Activated CD4-positive, alpha-beta T cell treated with anti-CD3 and anti-CD28 coated beads, Interleukin-2, amount 50 U/mL, for 1 hour (primary cell): ENCODE results near the gene EML3.
"Not testable (repeated sequence)": the region's sequence is repeated elsewhere in the genome, so short reads cannot be mapped to it uniquely, and the experiment has no call there.

Source experiments
- DNase-seq: peaks from one replicate; pipeline ENCODE4 v3.0.0-alpha.2; 2020

The EML3 gene

DNA sequence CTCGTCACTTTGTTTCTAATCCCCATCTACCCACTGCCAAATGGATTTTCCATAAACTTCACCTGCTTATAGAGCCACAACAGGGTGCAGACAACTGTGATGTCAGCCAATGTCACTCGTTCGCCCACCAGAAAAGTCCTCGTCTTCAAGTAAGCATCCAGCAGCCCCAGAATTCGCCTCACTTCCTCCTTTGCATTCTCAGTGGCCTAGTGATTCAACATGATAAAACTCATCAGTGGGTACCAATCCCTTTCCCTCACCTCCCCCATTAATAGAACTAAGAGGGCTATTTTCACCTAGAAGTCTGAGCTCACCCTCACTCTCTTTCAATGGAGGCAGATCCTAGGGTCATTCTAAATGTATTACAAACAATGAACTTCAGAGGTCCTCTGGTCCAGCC, 41.7 kb downstream of the EML3 start:
- DNase-seq = not testable (repeated sequence)

DNA sequence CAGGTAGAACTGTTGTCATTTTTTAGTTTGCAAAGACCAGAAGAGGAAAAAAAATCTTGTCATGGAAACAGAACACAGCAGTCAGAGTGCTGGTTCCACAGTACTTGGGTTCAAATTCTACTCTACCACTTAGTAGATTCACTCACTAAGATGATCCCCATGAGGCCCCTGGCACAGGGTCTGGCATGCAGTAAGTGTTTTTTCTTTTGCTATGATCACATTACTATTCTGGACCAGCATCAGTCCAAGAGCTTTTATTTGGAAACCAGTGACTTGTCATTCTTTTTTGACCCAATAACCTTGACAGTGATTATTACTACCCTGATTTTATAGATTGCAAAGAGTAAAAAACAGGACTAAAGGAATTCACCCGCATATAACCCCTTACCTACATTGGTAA, 43.0 kb downstream of the EML3 start:
- no peak for DNase-seq

DNA sequence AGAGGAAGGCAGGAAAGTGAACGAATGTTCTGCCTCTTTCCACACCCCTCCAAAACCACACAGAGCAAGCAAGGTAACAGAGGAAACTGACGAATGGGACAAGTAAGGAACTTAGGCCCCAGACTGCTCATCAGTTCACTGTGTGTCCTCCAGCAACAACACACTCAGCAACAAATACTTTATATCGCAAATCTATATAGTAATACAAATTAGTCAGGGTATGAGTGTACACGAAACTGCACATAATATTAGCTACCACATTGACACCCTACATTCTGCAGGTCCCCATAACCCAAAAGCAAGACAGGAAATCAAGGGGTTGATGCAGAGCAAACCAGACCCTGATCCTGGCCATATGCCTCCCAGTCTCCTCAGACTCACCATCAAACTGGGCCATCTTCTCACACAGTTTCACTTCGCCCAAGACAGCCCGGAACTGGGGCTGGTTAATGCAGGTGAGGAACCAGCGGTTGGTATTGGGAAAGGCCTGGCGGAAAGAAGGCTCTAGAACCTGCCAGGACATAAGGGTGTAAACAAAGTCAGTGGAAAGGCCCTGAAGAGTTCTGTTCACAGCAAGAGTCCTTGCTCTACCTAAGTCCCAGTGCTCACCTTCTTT, 45.4 kb downstream of the EML3 start:
- DNase-seq = no peak

DNA sequence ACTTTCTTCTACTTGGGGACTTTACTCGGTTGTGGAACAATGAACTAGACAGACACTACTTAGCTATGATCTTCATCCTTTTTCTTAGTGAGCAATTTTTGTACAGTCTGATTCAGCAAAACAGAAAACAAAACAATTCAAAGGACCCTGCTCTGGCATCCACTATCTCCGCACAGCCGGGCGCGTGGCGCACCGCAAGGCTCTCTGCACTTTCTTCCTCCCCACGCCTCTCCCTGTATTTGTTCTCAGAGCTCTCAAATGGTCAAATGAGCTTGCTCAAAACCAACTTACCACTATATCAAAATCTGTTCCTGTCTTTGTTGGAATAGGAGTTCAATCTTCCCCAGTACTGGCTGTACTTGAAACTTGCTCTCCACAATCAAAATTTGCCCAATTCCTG, 46.3 kb downstream of the EML3 start:
- no peak for DNase-seq

DNA sequence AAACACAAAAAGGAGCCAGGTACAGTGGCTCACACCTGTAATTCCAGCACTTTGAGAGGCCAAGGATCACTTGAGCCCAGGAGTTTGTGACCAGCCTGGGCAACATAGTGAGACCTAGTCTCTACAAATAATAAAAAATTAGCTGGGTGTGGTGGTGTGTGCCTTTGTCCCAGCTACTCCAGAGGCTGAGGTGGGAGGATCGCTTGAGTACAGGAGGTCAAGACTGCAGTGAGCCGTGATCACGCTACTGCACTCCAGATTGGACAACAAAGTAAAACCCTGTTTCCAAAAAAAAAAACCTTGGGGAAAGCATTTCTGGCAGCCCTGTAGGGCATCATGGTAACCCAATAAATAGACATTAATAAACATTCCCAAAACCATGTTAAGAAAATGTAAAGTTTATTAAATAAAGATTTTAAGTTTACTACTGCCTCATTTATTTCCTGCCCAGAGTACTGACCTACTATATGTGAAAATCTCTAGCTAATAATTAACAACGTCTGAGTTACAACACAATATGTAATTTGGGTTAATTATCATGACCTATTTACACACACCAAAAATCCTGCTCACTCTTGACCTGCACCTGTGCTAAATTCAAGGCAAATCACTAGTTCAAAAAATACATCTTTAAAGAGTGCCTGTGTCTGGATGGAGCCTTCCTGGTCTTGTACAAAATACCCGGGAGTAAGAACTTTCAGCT, 47.3 kb downstream of the EML3 start:
- DNase-seq = no peak

DNA sequence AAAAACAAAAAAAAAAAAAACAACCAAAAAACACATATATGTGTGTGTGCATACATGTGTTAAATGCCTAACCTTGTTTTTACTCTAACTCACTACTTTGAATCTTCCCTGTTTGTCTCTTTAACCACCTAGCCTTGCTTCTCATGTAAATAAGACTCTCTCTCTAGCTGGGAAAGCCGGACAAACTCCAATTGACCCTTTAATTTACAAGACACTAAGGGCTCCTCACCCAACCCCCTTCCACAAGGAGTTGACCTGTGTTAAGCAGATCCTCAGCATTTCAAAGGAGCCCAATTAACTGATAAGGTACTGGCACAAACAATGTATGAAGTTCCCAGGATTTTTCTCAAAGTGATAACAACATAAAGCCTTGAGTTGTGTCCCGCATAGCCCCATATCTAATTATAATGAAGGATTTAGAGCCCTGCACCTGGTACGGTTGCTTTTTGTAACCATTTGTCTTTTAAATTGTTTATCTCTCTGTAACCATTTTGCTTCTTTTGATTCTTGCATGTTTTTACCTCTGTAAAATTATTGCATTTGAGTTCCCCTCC, 50.8 kb downstream of the EML3 start:
- DNase-seq = not testable (repeated sequence)

DNA sequence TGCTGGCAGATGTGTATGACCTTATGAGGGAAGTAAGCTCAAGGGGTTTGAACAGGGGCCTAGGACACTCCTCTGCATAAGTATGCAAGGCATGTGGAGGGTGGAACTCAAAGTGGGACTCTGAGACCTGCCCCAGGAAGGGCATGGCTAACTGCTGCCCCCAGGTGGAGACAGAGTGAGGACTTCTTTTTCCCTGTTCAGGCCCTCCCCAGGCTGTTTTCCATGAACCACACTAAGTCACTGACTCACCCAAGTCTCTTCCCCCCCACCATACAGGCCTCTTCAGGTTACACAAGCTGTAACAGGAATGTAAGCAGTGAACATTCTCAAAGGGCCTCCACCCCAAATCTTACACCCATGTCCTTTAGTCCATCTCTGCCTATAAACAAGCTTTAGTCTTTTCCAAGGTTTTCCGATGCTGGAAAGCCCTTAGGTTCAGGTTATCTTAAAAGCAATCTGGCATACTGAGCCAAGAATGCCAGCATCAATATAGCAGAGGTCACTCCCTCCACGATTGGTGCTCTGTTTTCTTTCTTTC, 51.9 kb downstream of the EML3 start:
- peak; percentile 87 for DNase-seq

DNA sequence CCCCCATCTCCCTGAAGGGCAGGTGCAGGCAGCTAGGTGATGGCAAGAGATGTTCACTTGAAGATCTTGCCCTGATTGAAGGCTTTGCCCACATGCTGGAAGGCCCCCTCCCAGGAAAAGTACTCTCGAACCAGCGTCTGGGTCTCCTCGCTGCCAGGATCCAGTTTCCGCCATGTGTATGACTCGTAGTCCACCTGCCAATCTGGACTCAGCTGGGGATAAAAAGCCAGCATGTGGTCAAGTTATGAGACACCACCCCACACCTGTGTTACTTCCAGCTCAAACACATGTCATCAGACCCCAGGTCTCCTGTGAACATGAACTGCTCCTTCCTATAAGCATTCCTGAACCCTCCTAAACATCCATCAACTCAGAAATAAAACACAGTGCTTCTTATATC, 52.9 kb downstream of the EML3 start:
- DNase-seq = not testable (repeated sequence)

DNA sequence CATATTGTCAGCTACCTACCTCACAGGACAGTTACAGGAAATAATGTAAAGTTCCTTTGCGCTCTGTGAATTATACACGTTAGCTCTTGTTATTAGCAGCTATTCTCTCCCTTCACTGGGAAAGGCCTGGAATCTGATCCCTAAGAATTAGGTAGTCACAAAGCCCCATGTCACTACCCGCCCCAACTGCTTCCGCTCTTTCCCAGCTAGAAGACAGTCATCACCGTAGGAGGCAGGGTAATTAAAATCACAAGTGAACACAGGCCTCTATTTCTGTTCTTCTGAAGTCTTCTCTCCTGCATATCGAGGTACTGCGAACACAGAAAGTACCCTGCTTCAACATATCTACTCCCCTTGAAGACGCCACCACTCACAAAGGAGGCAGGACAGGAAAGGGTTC, 53.4 kb downstream of the EML3 start:
- DNase-seq = no peak

DNA sequence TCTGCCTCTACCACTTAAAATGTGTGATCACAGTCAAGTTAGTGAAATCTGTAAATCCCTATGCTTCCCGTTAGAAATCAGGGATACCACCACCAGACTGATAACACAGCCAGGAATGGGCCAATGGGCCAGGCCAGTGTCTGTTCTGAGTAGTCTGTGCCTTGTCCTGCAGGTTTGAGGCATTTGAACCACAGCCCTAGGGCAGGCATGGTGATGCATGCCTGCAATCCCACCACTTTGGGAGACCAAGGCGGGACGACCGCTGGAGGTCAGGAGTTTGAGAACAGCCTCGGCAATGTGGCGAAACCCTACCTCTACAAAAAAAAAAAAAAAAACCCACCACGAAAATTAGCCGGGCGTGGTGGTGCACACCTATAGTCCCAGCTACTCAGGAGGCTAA, 53.9 kb downstream of the EML3 start:
- no peak for DNase-seq

DNA sequence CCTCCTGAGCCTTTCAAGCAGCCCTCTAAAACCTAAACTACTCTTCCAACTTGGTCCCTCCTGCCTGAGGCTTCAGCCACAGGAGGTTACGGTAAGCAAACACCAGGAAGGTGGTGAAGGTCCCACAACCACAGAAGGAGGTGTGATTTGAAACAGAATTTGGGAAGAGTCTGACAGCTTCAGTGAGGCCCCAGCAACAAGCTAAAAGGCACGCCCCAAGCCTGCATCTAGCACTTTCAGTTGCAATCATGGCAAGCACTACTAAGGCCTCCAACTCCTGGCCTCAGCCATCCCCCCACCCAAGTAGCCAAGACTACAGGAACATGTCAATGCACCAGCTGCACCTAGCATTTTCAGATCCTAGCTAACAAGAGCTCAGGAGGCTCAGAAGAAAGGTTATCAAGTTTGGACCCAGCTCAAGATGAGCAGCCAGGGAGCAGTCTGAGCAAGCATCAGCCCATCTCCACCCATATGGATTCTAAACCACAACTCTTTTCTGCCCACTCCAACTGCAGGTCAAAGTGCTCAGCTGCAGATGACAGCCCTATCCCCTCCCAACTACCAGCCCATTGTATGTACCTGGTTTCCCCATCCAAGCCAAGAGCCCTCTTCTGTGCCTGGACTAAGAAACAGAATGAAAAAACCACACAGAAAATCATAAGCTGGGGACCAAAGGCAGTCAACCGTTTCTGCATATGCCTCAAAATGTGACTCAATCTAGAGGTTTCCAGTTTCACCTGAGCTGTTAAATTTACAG, 55.5 kb downstream of the EML3 start:
- no peak for DNase-seq

DNA sequence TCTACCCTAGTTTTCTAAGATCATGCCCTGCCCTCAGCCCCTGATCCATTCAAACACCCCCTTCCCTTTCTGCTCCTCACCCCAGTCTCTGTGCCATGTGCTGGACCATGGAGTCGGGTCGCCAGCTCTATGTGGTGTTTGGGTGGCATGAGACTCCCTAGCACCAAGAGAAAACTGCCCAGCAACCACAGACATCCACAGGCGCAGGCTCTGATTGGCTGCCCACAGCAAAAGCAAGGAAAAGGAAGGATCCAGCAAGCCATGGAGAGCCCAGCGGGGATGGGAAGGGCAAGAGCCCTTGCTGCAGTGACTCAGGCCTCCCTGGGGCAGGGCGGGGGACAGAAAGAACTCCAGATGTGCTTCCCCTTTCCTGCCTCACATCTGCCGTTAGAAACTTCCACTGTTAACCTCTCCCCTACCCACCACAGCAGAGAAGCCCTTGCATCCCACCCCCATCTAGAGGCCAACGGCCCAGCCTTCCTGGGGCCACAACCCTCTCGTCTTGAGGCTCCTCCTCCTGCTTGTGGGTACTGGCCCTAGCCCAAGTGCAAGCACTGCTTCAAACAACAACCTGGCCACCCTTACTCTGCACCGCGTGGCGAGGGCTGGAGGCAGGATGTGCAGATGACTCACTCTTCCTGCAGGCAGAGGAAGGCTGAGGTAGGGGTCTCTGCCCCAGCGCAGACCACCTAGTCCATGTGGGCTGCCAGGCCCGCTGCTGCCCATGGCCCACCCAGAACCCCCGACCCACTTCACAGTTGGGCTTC, 56.3 kb downstream of the EML3 start:
- peak; percentile 77 for DNase-seq

DNA sequence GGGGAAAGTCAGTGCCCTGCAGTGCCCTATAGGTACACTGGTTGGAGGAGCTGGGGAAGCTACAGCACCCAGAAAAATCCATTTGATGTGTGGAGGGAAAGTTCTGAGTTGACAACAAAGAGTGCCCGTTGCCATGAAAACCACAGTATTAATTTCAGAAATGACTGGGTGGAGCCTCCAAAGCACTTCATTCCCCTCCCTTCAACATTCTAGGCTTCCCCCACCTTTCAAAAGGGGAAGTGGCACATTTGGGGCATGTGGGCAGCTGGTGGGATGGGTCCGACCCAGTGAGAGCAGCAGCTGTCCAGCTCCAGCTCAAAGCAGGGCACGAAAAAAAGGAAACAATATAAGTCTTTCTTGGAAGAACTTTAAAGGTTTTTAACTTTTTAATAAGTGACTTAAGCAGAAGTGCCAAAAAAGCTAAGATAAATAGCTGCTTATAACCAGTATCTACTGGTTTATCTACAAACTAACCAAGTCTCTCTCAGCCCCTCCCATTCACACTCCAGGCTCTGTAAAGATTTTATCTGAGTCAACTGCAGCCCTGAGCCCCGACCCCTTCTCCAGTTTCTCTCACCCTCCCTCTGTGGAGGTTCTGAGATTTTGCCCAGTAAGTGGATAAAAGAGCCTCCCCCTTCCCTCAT, 57.0 kb downstream of the EML3 start:
- DNase-seq = peak; percentile 57

DNA sequence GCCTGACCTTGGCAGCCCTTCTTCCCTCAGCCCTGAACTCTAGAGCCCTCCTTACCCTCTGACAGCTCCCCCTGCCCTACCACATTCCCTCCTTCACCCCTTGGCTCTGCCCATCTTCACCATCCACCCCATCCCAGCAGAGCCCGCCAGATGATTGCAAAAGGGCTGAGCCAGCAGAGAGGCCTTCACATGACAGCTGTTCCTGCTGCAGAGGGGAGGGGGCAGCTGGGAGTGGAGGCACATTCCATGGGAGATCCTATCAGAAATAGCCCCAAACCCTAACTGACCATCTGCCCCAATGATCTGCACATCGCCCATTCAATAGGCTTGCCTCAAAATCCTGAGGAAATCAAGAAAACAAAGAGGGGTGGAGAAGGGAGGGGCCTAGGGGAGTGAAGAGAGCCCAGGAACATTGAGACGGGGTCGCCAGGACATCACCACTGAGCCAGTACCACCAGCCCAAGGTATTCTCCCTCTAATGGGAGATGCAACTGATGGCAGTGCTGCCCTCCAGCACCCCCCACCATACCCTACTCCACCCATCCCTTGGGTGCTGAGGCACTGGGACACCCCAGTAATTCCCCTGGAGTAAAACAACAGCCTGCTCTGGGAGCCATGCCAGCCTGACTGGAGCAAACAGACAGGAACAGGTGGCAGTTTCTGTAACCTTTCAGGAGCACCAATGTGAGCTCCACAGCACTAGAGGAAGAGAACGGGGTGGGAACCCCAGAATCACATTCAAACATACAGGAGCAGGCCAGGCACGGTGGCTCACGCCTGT, 58.0 kb downstream of the EML3 start:
- no peak for DNase-seq

DNA sequence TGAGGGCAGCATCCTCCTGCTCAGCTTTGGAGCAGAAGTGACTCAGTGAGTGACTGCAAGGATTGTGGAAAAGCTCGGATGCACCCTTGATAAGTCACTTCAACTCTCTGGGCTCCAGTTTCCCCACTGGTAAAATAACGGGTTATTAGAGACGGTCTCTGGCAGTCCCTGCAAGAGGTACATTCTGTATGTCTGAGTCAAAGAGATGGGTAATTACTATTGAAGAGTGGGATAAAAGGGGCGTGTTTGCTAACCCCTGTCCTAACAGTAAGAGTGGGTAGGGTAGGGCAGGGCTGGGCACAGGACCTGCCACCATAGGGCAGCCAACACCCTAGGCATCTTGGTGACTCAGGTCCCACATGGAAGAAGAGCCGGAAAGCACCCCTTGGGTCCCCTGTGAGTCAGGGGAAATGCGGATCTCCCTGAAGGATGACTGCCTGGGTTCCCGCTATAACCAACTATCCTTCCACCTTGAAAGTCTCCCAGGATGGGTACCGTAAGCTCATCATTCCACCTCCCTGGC, 58.7 kb downstream of the EML3 start:
- DNase-seq = no peak

DNA sequence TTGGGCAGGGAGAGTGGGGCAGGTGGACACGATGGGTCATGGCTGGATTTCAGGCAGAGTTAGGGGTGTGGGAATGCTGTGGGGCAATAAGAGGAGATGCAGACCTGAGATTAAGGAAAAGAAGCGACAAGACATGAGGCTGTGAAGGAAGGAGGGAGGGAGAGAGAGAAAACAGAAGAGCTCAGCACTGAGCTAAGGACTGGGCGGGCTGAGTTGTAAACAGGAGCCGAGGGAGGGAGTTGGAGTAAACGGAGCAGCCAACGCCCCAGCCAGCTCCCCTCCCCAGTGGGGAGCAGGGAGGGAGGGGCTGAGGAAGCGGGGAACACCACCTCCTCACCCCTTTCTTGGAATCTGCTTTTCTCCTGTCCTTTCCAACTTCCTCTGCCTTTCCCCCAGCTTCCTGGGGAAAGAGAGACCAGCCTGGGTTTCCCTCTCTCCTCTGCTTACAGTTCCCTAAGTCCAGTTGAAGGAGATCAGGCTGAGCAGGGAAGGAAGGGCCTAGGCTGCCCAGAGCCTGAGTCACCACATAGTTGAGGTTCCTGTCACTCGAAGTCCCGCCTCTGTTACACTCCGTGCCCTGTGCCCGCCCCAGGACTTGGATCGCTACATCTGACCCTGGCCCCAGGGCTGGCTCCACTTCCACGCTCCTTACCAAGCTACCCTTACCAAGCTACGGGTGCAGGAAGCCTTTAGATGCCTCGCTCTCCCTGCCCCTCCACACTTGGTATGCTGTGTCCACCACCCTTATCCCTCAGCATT, 59.3 kb downstream of the EML3 start:
- DNase-seq = peak; percentile 70

DNA sequence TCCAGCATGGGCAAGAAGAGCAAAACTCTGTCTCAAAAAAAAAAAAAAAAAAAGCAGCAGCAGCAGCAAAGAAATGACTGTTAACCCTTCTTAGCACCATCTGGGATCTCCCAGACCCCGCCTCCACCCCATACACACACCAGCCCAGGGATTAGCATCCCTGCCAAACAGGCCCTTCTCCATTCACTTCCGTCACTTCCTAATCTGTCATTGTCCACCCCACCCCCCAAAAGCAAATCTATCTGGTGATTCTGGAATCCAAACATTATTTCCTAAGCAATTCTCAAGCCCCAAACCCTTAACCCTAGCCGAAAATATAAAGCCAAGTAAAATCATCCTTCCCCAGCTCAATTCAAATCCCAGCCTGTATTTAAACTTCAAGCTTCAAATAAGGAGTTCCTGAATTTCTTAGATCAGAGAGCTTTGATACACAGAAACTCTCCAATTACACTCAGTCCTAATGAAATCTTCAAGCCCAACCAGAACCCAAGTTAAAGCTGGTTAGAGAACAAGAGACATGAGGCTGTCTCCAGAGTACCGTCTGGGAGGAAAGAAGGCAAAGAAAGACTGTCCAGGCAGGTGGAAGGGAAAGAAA, 60.0 kb downstream of the EML3 start:
- no peak for DNase-seq
